Right cardiac atrium (tissue), 5 donors: ENCODE measurements around the gene UBL7. TPM values are rescaled to one million over a fixed set of nuclear protein-coding genes. Genes with fewer than 3 reads are reported as not detected.

Experiments used
- ATAC-seq, 2 donors: fragments of 200-7000 bp; cut with Tn5 transposase; one replicate each; pipeline versions ENCODE4 v1.8.0 to v1.9.1; 2020; ENCODE audit warnings: moderate library complexity in 2 of 2, mild to moderate bottlenecking in 1 of 2
- DNase-seq, 3 donors: peaks; one replicate each; pipeline ENCODE4 v3.0.0-alpha.2; 2020
- H3K27ac ChIP-seq: one replicate; pipeline ENCODE4 v1.5.1; 2013; ENCODE audit warnings: mild to moderate bottlenecking, low read length, control low read depth, moderate library complexity
- H3K27me3 ChIP-seq: one replicate; pipeline ENCODE4 v1.6.1; 2013; ENCODE audit not compliant: control insufficient read depth, insufficient read depth
- H3K4me1 ChIP-seq: one replicate; pipeline ENCODE4 v1.6.1; 2013; ENCODE audit warnings: low read length; ENCODE audit not compliant: control insufficient read depth, insufficient read depth
- H3K4me3 ChIP-seq: one replicate; pipeline ENCODE4 v1.5.1; 2013; ENCODE audit warnings: low read length, control low read depth
- H3K9me3 ChIP-seq: one replicate; pipeline ENCODE4 v1.6.1; 2013; ENCODE audit warnings: low read length; ENCODE audit not compliant: control insufficient read depth
- WGBS: extraction: QIAGEN DNeasy Blood & Tissue Kit; methylation state at CpG from one replicate; pipeline ENCODE4 v1.1.7; 2013; 5-methylcytosine and 5-hydroxymethylcytosine counted together
- intact Hi-C, 4 donors: fragments of 100-400 bp; cut with DNase I; formaldehyde crosslinking; loops; one replicate each; pipeline versions ENCODE4 v1.11.0 to v1.14.0; 2022 to 2023
- polyA plus RNA-seq: library from polyadenylated mRNA; stranded (reverse); fragments of 200-250 nt; gene quantifications from one replicate; pipeline ENCODE4 v1.2.3, GENCODE V29; 2013
- total RNA-seq, 4 donors: library from RNA; stranded (reverse); fragmentation: NEBNext Ultra II Directional; extraction: Animal tissue kit (Norgen Biotek cat#: 25700); gene quantifications; one replicate each; pipeline ENCODE4 v1.2.1, GENCODE V29; 2021
- donor health status: healthy with polysubstance abuse.
- donor health status: DM: no; HTN: yes; CAD: no.
- donor health status: DM: no; HTN: no; CAD: no.
- donor health status: DM: no; HTN: yes; CAD: no; lungs with severe emphysema.
- donor health status: DM: yes; HTN: yes; CAD: no.

UBL7 gene
- total and polyA plus RNA-seq, 5 donors = 35.8 to 59.3 (median 49.0) TPM

DNA sequence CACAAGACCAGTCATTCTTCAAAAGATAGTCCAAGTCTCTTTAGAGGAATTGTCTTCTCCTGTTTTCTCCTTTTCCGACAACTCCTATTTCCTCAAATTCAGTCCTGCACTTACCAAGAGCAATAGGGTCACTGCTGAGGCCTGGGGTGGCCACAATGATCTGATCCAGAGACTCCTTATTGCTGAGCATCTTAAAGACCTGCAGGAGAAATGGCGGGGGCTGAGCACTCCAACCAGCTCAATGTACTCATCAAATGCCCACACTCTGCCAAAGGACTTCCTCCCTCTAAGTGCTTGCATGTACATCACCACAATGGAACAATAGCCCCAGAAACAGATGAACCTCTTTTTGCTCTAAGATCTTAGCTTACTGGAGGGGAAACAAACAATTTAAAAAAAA is 9.6 kb downstream of the UBL7 start:
- peaks cover 2% of the 10 kb centered on the region for H3K4me1 ChIP-seq
- intact Hi-C loops = no loop called here
- WGBS = over 99% methylated on average over 2 of the region's 2 CpGs

DNA sequence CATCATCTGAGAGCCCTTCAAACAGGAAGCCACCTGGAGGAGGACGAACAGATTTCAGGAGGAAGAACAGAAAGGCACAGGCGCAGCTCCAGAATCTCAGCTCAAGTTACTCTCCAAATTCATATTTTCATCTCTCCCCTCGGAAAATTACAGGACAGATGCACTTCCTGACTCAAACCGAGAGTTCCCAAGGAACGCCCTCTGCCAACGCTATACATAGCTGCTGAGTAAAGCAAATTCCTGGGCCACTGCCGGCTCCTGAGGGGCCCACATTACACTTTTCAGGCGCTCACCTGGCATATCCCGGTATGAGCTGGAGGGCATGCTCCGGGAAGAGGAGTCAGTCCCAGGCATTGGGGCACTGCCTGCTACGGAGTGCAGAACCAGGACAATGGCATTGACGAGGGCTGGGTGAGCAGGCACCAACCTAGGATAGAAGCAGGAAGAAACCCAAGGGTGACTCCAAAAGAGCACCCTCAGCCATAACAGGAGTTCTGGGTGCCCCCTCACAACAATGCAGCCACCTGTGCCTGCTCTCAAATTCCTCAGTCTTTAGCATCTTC is 11.2 kb downstream of the UBL7 start:
- H3K9me3 ChIP-seq = no peaks in the 10 kb centered on the region
- no peaks in the 10 kb centered on the region for H3K27me3 ChIP-seq
- H3K27ac ChIP-seq = no peak overlapping the region
- H3K4me1 ChIP-seq = peaks cover 2% of the 10 kb centered on the region
- intact Hi-C loops = no loop called here
- WGBS = 90% methylated on average over 12 of the region's 12 CpGs
- no peak for DNase-seq
- no peak for ATAC-seq
- no peak overlapping the region for H3K4me3 ChIP-seq

More for the DNA sequence above, 9.6 kb downstream of the UBL7 start:
- no peak for DNase-seq
- Histone ChIP-seq H3K4me3 (no peak overlapping the region), H3K27ac (no peak overlapping the region), H3K9me3 (no peaks in the 10 kb centered on the region), H3K27me3 (no peaks in the 10 kb centered on the region)
- ATAC-seq = no peak

DNA sequence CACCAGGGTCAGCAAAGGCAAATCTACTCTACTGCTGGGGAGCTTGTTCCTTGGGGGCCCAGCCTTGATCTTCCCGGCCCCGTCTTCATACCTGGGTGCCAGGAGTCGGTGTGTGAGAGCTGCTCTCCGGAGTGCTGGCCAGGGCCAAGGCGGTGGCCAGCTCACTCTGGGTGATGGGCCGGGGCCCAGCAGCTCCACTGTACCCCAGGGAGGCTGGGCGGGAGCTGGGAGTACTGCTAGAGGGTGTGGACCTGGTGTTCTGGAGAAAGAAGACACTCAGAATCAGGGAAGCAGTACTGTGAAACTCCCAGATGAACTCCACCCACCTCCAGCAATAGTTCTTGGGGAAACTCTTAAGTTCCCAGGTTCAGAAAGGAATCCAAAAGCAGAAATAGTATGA is 11.9 kb downstream of the UBL7 start:
- intact Hi-C loops = no loop called here
- Histone ChIP-seq H3K27me3 (no peaks in the 10 kb centered on the region), H3K27ac (no peak overlapping the region), H3K4me3 (no peak overlapping the region), H3K4me1 (peaks cover 6% of the 10 kb centered on the region), H3K9me3 (no peaks in the 10 kb centered on the region)
- no peak for DNase-seq
- WGBS = 97% methylated on average over 7 of the region's 7 CpGs
- no peak for ATAC-seq

DNA sequence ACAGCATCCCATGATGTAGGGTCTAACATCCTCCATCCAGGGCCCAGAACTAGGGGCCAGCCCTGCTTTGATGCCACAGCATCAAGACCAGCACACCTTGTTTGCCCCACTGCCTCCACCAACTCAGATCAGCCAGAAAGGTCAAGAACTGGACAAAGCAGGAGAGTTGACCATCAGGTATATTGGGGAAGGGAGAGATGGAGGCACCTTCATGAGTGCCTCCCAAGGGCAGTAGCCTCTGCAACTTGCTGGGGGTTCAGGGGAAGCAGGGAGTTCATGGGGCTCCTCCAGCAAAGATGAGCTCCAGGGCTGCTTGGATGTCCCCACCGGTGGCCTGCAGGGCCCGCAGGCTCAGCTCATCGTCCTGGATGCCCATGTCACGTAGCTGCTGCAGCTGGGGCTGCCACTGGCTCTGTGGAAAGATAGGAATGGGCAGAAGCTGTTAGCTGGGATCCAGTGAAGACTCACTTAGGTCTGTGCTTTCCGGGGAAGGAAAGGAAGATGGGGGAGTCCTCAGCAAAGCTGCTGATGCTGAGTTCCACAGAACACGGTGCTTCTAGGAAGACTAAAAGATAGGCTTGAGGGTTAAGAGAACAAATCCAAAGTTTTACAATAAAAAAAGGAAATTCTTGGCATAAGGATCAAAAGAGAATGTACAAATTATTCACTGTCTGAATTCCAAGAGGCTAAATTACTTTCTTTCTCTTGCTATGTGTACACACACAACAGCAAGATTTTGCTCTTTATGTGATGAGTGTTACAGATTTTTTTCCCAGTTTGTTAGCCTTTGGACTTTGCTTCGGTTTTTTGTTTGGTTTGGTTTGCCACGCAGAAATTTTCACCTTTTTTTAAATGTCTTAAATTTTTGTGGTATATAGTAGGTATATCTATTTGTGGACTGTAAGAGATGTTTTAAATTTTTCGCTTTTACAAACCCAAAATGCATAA is 14.9 kb downstream of the UBL7 start:
- ATAC-seq (no peak), DNase-seq (no peak)
- Histone ChIP-seq H3K27ac (no peak overlapping the region), H3K4me3 (no peak overlapping the region), H3K4me1 (peaks cover 5% of the 10 kb centered on the region), H3K27me3 (no peaks in the 10 kb centered on the region), H3K9me3 (no peaks in the 10 kb centered on the region)
- intact Hi-C loops = no loop called here
- 91% methylated on average over 9 of the region's 9 CpGs for WGBS

DNA sequence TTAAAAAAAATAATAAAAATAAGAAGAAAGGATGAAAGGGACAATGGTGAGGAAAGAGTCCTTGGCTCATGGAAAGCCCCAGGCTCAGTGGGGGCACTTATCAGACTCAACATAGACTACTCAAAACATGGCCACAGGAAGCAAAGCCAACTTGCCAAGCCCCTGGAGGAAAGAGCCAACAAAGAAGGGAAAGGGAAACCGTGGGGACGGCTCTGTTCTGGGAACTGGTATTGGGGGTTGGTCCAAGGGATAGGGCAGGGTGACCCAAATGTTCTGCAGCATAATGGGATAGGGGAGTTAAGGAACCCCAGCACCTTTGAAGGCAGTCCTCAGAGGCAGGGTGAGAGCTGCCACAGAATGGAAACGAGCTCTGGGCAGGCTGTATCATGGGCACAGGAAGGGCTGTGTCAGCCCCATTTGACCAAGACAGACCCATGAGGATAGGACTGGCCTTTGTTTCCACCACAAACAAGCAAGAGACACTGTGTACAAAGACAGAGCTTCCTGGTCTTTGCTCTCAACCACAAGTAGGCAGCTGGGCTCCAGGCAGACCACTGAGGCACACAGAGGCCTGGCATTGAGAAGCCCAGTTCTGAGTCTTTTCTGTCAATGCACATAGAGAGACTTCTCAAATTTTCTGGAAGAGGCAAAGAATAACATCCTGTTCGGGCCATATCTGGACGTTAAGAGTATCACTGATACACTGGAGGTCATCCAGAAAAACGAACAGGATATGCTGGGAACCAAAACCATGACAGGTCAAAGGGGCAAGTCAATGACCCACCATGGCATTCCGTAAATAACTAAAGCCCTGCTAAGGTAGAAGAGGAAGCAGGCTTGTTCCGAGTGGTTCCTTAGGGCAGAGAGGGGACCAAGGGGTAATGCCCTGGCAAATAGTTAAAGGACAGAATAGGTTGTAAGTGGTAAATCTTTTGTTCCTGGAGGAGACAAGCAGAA is 16.6 kb downstream of the UBL7 start:
- WGBS = 36% methylated on average over 8 of the region's 8 CpGs
- Histone ChIP-seq H3K4me1 (peaks cover 5% of the 10 kb centered on the region), H3K4me3 (no peak overlapping the region), H3K27ac (no peak overlapping the region), H3K27me3 (no peaks in the 10 kb centered on the region), H3K9me3 (no peaks in the 10 kb centered on the region)
- peak; percentile 48 to 50 for ATAC-seq
- intact Hi-C loops = no loop called here
- no peak for DNase-seq

DNA sequence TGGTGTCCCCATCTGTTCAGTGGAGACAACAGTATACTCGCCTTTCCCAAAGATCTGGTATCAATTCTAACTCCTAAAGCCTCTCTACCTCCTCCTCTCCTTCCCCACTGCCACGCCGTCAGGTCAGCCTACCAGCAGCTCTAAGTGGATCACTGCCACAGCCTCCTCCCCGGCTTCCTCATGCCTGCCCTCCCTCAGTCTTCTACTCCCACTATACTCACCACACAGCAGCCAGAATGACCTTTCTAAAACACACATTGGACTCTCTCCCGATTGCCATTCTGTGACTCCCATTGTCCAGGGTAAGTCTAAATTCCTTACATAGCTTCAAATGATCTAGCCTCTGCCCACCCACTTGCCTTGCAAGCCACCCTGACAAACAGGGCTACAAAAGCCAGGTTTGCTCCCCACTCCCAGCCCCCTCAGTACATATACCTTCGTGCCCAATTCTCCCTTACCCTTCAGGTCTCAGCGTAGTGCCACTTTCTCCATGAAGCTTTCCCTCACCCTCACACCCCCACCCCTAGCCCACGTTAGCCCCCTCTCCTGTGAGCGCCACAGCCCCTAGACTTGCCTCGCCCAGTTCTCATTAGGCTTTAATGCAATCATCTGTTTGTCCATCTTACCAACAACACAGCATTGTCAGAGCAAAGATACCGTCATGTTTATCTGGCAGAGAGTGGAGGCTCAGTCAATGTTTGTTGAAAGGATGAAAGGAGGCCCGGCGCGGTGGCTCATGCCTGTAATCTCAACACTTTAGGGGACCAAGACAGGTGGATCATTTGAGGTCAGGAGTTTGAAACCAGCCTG is 17.7 kb downstream of the UBL7 start:
- H3K9me3 ChIP-seq = no peaks in the 10 kb centered on the region
- WGBS = 75% methylated on average over 14 of the region's 14 CpGs
- H3K27ac ChIP-seq = no peak overlapping the region
- DNase-seq (no peak), ATAC-seq (peak in 1 of 2 donors; percentile 13)
- intact Hi-C loops = no loop called here
- no peaks in the 10 kb centered on the region for H3K27me3 ChIP-seq
- peaks cover 5% of the 10 kb centered on the region for H3K4me1 ChIP-seq
- H3K4me3 ChIP-seq = no peak overlapping the region

DNA sequence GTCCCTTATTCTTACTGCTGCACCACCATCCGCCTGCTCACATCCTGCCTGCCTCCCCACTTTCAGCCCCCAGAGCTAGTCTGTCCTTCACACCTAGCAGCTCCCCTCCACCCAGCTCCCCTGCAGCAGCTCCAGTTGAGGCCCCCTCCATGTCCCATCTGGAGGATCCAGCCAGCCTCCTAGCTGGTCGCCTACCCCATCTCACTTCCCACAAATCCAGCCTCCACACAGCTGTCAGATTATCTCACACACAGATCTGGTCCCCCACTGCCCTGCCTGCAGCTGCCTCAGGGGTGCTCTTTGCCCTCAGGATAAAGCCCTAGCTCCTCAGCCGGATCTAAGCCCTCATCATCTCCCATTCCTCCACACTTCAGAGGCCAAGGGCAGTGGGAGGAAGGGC is 18.4 kb downstream of the UBL7 start:
- H3K9me3 ChIP-seq = no peaks in the 10 kb centered on the region
- no peak overlapping the region for H3K27ac ChIP-seq
- WGBS = 71% methylated on average over 3 of the region's 3 CpGs
- H3K4me1 ChIP-seq = peaks cover 5% of the 10 kb centered on the region
- intact Hi-C loops = no loop called here
- no peaks in the 10 kb centered on the region for H3K27me3 ChIP-seq
- DNase-seq = no peak
- H3K4me3 ChIP-seq = no peak overlapping the region
- ATAC-seq = no peak

DNA sequence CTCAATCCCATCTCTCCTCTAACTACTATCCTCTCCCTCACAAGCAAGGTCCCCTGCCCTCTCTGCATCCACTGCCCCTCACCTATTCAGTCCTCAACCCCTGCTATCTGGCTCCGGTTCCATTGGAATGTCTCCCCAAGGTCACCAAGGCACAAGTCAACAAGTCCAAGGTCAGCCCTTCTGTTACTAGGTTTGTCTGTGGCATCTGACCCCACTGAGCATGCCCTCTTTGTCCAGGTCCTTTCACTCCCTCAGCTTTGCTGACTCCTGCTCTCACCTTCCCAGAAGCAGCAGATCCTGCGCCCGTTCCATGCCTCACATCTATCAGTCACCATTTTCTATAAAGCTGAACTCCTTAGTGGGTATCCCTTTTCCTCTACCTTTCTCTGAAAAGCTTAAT is 18.9 kb downstream of the UBL7 start:
- intact Hi-C loops = no loop called here
- no peak for DNase-seq
- no peak for ATAC-seq
- H3K27ac ChIP-seq = no peak overlapping the region
- peaks cover 5% of the 10 kb centered on the region for H3K4me1 ChIP-seq
- no peaks in the 10 kb centered on the region for H3K27me3 ChIP-seq
- H3K4me3 ChIP-seq = no peak overlapping the region
- WGBS = 80% methylated on average over 3 of the region's 3 CpGs
- no peaks in the 10 kb centered on the region for H3K9me3 ChIP-seq

DNA sequence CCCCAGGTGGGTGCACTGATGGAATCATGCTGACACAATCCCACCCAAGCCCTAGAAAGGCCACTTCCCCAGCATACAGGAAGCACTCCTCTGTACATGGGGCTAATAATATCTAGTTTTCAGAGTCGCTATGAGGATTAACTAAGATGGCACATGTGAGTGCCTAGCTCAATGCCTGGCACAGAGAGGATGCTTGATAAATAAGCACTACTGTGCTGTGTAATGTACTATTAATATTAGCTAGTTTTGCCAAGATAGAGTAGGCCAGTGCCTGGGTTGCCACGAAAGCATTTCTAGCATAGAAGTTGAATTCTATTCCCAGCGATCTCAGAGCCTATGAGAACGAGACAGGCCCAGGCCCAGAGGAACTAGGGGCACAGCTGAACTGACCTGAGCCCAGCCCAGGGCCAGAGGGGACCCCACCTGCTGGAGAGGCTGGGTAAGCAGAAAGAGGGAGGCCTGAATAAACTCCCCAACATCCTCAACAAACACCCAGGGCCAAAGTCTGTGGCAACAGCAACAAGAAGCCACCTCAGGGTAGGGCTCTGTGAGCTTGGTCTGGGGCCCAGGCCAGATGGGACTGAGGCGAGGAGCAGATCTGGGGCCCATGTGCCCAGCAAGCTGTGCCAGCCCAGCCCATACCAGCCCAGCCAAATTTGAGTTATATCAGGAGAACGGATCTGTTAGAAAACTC is 19.6 kb downstream of the UBL7 start:
- WGBS = 86% methylated on average over 6 of the region's 6 CpGs
- ATAC-seq (no peak), DNase-seq (no peak)
- Histone ChIP-seq H3K4me1 (peaks cover 5% of the 10 kb centered on the region), H3K27ac (no peak overlapping the region), H3K27me3 (no peaks in the 10 kb centered on the region), H3K4me3 (no peak overlapping the region), H3K9me3 (no peaks in the 10 kb centered on the region)
- intact Hi-C loops = no loop called here
